HG03108 (cell line): Measurements from ENCODE around the gene PNPLA6.

Source experiments
- ATAC-seq: cut with Tn5 transposase; IDR thresholded peaks from one replicate; pipeline ENCODE4 v1.9.1; 2021; ENCODE audit warnings: moderate library complexity; ENCODE audit not compliant: unreplicated experiment

Gene PNPLA6

GRCh38 chr19:7535047-7535997, at the start of gene PNPLA6:
Gene PNPLA6 (plus strand): TSS chr19:7535717. CDS start chr19:7535789, 72 bp downstream.
- ATAC-seq: peak; percentile 51

GRCh38 chr19:7486923-7487322, 48.6 kb upstream of the PNPLA6 start:
- ATAC-seq: no peak

- ATAC-seq: peak; percentile 77
These were observed 46.7 kb upstream of the PNPLA6 start, which contains the start of gene PEX11G for GRCh38 chr19:7488736-7489353. Gene PEX11G (minus strand): TSS chr19:7489035. CDS start chr19:7489010, 25 bp downstream.

- no peak for ATAC-seq
These were observed 45.9 kb upstream of the PNPLA6 start for GRCh38 chr19:7489609-7490044.

GRCh38 chr19:7492142-7492541, 43.4 kb upstream of the PNPLA6 start:
- no peak for ATAC-seq

- ATAC-seq: no peak
These were observed 43.0 kb upstream of the PNPLA6 start for GRCh38 chr19:7492558-7492957.

- no peak for ATAC-seq
These were observed 41.0 kb upstream of the PNPLA6 start for GRCh38 chr19:7494416-7495098.

- no peak for ATAC-seq
These were observed 38.2 kb upstream of the PNPLA6 start for GRCh38 chr19:7497292-7497691.

- ATAC-seq: no peak
These were observed 34.6 kb upstream of the PNPLA6 start for GRCh38 chr19:7500811-7501450.

GRCh38 chr19:7502552-7502951, 33.0 kb upstream of the PNPLA6 start:
- ATAC-seq: no peak

GRCh38 chr19:7504684-7505083, 30.8 kb upstream of the PNPLA6 start:
- ATAC-seq: no peak

- no peak for ATAC-seq
These were observed 30.2 kb upstream of the PNPLA6 start for GRCh38 chr19:7505288-7505681.

- no peak for ATAC-seq
These were observed 29.7 kb upstream of the PNPLA6 start for GRCh38 chr19:7505682-7506384.

- no peak for ATAC-seq
These were observed 28.9 kb upstream of the PNPLA6 start for GRCh38 chr19:7506385-7507328.

- no peak for ATAC-seq
These were observed 27.6 kb upstream of the PNPLA6 start for GRCh38 chr19:7507884-7508283.

GRCh38 chr19:7509625-7510024, 25.9 kb upstream of the PNPLA6 start:
- ATAC-seq: no peak

GRCh38 chr19:7512400-7512851, 23.1 kb upstream of the PNPLA6 start:
- no peak for ATAC-seq

- ATAC-seq: no peak
These were observed 21.5 kb upstream of the PNPLA6 start for GRCh38 chr19:7513809-7514642.
